Panc1 (cell line): ENCODE data around the gene AMN.

Experiments
- POLR2AphosphoS5 ChIP-seq: IDR thresholded peaks from 2 replicates; pipeline ENCODE4 v1.6.1; 2012; ENCODE audit warnings: mild to moderate bottlenecking, low read depth, low read length, moderate library complexity
- TCF7L2 ChIP-seq: IDR thresholded peaks from 2 replicates; pipeline ENCODE4 v1.6.1; 2011; ENCODE audit warnings: mild to moderate bottlenecking, low read depth, low read length, inconsistent platforms
- TF ChIP-seq, protein P1 (sequence below): fragments of 450-650 bp; IDR thresholded peaks from 2 replicates; pipeline ENCODE4 v1.5.1; 2017; ENCODE audit warnings: mild to moderate bottlenecking

DNA sequence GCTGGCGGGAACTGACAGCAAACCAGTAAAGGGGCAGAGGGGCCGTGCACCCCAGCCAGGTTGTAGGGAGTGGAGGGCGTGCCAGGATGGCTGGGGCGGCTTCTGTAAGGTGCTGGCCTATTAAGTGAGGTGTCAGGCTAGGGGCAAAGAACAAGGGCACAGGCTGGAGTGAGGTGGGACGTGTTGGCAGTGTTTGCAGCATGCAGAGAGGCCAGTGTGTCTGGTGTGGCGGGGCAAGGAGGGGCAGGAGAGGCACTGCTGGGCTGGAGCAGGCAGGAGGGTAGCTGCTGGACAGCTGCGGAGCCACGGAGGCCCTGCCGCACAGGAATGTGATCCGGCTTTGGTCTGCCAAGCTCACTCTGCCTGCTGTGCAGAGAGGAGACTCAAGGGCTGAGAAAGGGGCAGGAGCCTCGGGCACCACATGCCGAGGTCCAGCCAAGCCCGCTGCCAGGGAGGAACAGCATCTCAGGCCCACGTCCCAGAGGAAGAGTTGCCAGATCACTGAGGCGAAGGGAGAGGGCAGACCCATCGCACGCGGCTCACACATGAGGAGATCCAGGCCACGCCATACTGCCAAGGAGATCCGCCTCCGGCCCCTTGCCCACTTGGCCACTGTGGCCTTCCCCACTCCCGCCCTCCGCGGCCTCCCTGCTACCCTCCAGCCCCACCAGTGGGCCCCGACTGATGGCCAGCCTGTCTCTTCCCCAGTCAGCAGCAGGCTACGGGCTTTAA, 46.8 kb downstream of the AMN start:
- TF ChIP-seq, protein P1, sequence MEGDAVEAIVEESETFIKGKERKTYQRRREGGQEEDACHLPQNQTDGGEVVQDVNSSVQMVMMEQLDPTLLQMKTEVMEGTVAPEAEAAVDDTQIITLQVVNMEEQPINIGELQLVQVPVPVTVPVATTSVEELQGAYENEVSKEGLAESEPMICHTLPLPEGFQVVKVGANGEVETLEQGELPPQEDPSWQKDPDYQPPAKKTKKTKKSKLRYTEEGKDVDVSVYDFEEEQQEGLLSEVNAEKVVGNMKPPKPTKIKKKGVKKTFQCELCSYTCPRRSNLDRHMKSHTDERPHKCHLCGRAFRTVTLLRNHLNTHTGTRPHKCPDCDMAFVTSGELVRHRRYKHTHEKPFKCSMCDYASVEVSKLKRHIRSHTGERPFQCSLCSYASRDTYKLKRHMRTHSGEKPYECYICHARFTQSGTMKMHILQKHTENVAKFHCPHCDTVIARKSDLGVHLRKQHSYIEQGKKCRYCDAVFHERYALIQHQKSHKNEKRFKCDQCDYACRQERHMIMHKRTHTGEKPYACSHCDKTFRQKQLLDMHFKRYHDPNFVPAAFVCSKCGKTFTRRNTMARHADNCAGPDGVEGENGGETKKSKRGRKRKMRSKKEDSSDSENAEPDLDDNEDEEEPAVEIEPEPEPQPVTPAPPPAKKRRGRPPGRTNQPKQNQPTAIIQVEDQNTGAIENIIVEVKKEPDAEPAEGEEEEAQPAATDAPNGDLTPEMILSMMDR: no peak
- TF ChIP-seq POLR2AphosphoS5: no peak
- TF ChIP-seq TCF7L2: no peak
